ENCODE results near the gene KAT6B.
A peak's percentile ranks its signal among the peaks of the same experiment; 100 is the strongest.
"Not testable (repeated sequence)": the region's sequence is repeated elsewhere in the genome, so short reads cannot be mapped to it uniquely, and the experiment has no call there.

KAT6B gene

DNA sequence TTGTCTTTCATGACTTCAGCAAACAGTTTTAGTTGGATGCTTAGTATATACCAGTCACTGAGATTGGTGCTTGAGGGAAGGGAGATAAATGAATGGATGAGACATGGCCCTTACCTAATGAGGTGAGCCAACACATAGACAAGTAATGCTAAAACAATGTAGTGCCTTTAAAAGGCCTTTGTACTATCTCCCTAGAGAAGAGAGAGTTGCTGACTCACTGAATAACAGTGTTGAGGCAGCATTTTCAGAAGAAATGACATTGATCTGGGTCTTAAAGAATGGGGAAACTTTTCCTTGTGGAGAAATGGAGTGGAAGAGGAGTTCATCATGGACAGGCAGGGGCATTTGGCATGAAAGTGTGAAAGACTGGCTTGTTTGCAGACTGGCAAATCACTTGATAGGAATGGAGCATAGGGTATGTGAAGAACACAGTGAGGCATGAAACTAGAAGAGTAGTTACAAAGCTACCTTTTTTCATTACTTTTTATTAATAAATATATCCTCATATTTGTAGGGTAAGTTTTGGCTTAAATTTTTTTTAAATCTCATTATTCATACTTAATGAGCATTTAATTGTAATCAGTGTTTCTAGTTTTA, 91.2 kb downstream of the KAT6B start:
- H3K4me3 ChIP-seq: no peak overlapping the region
- DNase-seq (ENCODE audit: low spot score): no peak
- TF ChIP-seq, protein P1, sequence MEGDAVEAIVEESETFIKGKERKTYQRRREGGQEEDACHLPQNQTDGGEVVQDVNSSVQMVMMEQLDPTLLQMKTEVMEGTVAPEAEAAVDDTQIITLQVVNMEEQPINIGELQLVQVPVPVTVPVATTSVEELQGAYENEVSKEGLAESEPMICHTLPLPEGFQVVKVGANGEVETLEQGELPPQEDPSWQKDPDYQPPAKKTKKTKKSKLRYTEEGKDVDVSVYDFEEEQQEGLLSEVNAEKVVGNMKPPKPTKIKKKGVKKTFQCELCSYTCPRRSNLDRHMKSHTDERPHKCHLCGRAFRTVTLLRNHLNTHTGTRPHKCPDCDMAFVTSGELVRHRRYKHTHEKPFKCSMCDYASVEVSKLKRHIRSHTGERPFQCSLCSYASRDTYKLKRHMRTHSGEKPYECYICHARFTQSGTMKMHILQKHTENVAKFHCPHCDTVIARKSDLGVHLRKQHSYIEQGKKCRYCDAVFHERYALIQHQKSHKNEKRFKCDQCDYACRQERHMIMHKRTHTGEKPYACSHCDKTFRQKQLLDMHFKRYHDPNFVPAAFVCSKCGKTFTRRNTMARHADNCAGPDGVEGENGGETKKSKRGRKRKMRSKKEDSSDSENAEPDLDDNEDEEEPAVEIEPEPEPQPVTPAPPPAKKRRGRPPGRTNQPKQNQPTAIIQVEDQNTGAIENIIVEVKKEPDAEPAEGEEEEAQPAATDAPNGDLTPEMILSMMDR (IDR thresholded peaks at IDR 0.05): no peak
- H3K27ac ChIP-seq: no peak overlapping the region

DNA sequence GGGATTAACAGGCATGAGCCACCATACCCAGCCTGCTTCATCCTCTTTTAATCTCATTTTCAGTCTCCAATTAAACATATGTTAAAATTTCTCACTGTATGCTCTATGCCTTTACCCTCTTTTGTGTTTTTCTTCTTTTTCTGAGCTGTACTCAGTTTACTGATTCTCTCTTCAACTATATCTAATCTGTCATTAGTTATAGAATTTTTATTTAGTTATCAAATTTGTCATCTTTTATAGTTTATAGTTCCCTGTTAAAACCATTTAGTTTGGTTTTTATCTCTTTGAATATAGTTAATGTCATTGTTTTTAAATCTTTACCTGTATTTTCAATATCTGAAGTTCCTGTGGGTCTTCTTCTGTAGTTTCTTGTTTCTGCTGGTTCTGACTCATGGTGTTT, 93.3 kb downstream of the KAT6B start:
- no peak overlapping the region for H3K4me3 ChIP-seq
- TF ChIP-seq, protein P1 (IDR thresholded peaks at IDR 0.05): no peak

DNA sequence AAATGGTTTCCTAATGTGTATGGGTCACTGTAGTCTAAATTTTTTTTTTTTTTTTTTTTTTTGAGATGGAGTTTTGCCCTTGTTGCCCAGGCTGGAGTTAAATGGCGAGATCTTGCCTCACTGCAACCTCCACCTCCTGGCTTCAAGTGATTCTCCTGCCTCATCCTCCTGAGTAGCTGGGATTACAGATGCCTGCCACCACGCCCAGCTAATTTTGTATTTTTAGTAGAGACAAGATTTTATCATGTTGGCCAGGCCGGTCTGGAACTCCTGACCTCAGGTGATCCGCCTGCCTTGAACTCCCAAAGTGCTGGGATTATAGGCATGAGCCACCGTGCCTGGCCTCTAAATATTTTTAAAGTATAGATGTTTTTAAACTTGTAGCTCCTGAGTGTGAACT, 94.7 kb downstream of the KAT6B start:
- H3K27ac ChIP-seq; DNase-seq (ENCODE audit: low spot score); H3K4me3 ChIP-seq: not testable (repeated sequence)

More for the DNA sequence above, 93.3 kb downstream of the KAT6B start:
- H3K27ac ChIP-seq: no peak overlapping the region
- no peak for DNase-seq (ENCODE audit: low spot score)

DNA sequence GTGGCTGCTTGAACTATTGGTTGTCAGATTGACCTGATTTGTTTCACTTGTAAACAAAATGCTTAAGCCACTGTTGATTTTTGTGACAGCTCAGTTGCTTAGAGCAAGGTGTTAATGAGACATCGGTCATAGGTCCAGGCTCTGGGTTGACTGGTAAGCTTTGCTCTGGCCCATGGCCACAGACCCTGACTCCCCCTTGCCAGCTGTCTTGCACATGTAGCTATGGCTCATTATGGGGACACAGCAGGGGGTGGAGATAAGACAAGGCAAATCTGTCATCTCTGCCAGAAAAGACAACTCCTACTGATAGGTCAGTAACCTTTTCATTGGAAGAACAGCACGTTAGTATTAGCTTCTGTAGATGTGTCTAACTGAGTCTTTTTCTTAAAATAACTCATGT, 95.3 kb downstream of the KAT6B start:
- no peak overlapping the region for H3K27ac ChIP-seq
- H3K4me3 ChIP-seq: no peak overlapping the region
- DNase-seq (ENCODE audit: low spot score): no peak
- TF ChIP-seq, protein P1 (IDR thresholded peaks at IDR 0.05): no peak

DNA sequence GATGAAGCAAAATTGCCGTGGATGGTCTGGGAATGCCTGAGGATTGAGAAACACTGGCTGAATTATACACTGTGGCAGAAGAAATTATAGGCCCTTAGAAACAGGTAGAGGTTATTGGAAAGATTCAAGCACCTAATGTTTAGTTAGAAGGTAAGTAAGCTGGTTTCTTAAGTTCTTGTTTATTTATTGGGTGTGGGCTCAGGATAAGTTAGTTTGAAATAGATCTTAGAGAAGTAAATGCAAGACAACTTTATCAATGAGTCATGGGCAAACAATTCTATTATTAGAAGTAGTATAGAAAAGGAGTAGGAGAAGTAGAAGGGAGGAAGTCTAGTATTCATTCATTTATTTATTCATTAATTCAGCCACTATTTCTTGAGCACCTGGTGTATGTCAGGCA, 96.5 kb downstream of the KAT6B start:
- TF ChIP-seq, protein P1 (IDR thresholded peaks at IDR 0.05): no peak
- Histone ChIP-seq H3K27ac (peak overlapping the region in 1 of 2 donors; percentile 67), H3K4me3 (no peak overlapping the region)
- DNase-seq (ENCODE audit: low spot score): no peak

DNA sequence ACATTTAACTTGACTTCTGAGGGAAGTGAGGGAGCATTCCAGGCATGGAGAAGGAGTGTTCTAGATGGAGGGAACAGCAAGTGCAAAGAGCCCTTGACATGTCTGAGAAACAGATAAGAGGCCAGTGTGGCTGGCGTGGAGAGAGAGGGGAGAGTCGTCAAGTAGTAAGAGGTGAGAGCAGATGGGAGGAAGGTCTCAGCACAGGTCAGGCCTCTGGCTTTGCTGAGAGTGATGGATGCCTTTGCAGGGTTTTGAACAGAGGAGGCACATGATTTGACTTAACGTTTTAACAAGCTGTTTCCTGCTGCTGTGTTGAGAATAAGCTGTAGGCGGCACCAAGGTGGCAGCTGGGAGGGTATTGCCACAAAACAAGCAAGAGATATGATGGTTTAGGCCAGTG, 97.2 kb downstream of the KAT6B start:
- Histone ChIP-seq H3K4me3 (peak overlapping the region; percentile 33), H3K27ac (peak overlapping the region; percentile 29 to 67)
- DNase-seq (ENCODE audit: low spot score): no peak
- TF ChIP-seq, protein P1 (IDR thresholded peaks at IDR 0.05): no peak

DNA sequence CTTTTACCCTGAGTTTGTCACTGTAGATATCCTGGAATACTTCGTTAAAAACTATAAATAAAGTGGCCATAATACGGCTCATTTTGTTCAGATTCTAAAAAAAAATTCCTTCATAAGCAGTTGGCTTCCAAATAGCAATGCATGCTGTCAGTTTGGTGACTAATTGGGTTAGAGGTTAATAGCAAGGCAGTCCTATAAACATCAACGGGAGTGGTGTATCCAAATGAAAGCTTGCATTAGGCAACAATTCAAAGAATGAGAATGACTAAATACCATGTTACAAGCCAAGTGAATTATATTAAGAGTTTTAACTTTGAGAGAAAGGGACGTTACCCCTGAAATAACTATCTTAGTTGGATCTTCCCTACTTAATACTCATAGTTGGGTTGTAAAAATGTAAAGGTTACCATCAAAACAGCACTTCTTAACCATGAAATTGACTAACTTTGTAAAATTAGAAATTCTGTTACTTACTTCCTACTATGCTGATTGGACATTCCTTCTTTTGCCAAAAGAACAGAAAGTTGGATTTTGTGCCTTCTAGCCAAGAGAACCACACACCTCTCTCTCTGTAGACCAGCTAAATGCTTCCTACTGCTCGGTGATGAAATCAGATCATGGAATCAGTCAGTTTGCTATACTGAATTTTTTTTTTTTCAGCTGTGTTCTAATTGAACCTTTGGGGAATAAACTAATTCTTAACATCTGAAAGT, 98.0 kb downstream of the KAT6B start:
- Histone ChIP-seq H3K4me3 (peak overlapping the region; percentile 33), H3K27ac (peak overlapping the region; percentile 29 to 67)
- TF ChIP-seq, protein P1 (IDR thresholded peaks at IDR 0.05): no peak
- DNase-seq (ENCODE audit: low spot score): no peak

Measured in coronary artery (tissue), 2 donors.